ENCODE data around the gene ALCAM.

Gene ALCAM

DNA sequence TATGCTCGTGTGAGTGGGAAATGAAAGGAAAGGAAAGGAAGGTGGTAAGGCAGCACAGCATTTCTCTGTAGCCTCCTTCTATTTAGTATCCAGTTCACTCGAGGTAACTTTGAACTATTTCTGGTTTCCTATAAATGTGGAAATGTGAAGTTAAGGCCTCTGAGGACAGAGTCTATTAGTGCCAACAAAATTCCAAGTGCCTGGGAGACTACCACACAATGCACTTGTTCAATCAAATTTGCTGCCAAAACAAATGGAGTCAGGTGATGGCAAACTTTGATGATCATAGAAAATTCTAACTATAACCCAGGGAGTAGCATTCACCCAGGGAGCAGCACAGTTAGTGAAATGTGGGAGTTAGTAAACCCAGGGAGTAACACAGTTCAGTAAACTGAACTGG, 155.1 kb downstream of the ALCAM start:
- TF ChIP-seq FOXM1 (IDR thresholded peaks at IDR 0.05; ENCODE audit: borderline replicate concordance, low read depth) (no peak), TAF1 (IDR thresholded peaks at IDR 0.05; ENCODE audit: low read depth) (no peak), TCF12 (IDR thresholded peaks at IDR 0.05; ENCODE audit: low read depth) (no peak)
- TF ChIP-seq, protein P1, sequence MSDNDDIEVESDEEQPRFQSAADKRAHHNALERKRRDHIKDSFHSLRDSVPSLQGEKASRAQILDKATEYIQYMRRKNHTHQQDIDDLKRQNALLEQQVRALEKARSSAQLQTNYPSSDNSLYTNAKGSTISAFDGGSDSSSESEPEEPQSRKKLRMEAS (IDR thresholded peaks at IDR 0.05) = no peak

DNA sequence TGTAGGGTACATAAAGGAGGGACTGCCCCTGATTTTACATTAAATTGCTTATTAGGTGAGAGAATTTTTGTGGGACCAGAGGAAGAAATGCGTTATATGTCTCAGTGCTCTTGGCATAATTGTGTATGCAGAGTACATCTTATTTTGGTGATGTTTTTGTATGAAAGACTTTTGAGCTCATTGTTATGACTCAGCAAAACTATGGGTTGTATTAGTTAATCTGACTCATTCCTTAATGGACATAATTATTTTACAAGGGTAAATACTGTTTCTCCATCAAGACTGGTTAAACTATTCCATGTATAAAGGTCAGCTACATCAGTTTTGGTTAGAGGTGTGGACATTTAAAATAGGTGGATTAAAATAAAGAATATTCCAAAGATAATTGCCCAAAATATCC, 156.8 kb downstream of the ALCAM start:
- TF ChIP-seq, protein P1 (IDR thresholded peaks at IDR 0.05) = no peak
- TF ChIP-seq, protein P2, sequence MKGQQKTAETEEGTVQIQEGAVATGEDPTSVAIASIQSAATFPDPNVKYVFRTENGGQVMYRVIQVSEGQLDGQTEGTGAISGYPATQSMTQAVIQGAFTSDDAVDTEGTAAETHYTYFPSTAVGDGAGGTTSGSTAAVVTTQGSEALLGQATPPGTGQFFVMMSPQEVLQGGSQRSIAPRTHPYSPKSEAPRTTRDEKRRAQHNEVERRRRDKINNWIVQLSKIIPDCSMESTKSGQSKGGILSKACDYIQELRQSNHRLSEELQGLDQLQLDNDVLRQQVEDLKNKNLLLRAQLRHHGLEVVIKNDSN (IDR thresholded peaks at IDR 0.05) = no peak
- TF ChIP-seq CEBPB (IDR thresholded peaks at IDR 0.05) (no peak), EGR1 (IDR thresholded peaks at IDR 0.05) (no peak), ZBTB7A (IDR thresholded peaks at IDR 0.05; ENCODE audit: low read depth) (no peak), EP300 (IDR thresholded peaks at IDR 0.05; ENCODE audit: borderline replicate concordance) (no peak), CREB1 (IDR thresholded peaks at IDR 0.05; ENCODE audit: low read depth) (no peak), RAD21 (IDR thresholded peaks at IDR 0.05; ENCODE audit: low read depth) (no peak), FOXM1 (IDR thresholded peaks at IDR 0.05; ENCODE audit: borderline replicate concordance, low read depth) (no peak), NFIC (IDR thresholded peaks at IDR 0.05) (no peak), TEAD4 (IDR thresholded peaks at IDR 0.05) (no peak), TCF12 (IDR thresholded peaks at IDR 0.05; ENCODE audit: low read depth) (no peak), YY1 (IDR thresholded peaks at IDR 0.05; ENCODE audit: low read depth) (no peak)
- TF ChIP-seq, protein P3, sequence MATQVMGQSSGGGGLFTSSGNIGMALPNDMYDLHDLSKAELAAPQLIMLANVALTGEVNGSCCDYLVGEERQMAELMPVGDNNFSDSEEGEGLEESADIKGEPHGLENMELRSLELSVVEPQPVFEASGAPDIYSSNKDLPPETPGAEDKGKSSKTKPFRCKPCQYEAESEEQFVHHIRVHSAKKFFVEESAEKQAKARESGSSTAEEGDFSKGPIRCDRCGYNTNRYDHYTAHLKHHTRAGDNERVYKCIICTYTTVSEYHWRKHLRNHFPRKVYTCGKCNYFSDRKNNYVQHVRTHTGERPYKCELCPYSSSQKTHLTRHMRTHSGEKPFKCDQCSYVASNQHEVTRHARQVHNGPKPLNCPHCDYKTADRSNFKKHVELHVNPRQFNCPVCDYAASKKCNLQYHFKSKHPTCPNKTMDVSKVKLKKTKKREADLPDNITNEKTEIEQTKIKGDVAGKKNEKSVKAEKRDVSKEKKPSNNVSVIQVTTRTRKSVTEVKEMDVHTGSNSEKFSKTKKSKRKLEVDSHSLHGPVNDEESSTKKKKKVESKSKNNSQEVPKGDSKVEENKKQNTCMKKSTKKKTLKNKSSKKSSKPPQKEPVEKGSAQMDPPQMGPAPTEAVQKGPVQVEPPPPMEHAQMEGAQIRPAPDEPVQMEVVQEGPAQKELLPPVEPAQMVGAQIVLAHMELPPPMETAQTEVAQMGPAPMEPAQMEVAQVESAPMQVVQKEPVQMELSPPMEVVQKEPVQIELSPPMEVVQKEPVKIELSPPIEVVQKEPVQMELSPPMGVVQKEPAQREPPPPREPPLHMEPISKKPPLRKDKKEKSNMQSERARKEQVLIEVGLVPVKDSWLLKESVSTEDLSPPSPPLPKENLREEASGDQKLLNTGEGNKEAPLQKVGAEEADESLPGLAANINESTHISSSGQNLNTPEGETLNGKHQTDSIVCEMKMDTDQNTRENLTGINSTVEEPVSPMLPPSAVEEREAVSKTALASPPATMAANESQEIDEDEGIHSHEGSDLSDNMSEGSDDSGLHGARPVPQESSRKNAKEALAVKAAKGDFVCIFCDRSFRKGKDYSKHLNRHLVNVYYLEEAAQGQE (IDR thresholded peaks at IDR 0.05; ENCODE audit: low read depth) = no peak

DNA sequence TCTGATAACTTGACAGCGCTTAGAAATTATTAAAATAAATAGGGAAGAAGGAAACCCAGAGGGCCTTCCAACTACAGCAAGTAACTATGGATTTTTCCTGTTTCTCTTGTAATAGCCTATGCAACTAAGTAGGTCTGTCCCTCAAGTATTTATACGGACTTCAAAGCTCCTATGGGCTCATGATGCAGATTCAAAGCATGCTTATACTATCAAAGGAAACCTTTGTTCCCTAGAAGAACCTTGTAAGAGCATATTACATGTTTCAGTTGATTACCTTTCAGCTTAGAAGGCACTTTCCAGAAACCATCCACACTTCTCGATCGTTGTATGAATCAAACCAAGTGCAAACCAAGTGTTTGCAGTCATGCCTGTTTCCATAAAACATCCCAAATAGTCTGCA, 158.8 kb downstream of the ALCAM start:
- TF ChIP-seq EP300 (IDR thresholded peaks at IDR 0.05; ENCODE audit: borderline replicate concordance) = no peak
- no peak for TF ChIP-seq RAD21 (IDR thresholded peaks at IDR 0.05; ENCODE audit: low read depth)
- no peak for TF ChIP-seq YY1 (IDR thresholded peaks at IDR 0.05; ENCODE audit: low read depth)
- TF ChIP-seq, protein P2 (IDR thresholded peaks at IDR 0.05) = no peak
- no peak for TF ChIP-seq TEAD4 (IDR thresholded peaks at IDR 0.05)
- no peak for TF ChIP-seq CREB1 (IDR thresholded peaks at IDR 0.05; ENCODE audit: low read depth)
- TF ChIP-seq TCF12 (IDR thresholded peaks at IDR 0.05; ENCODE audit: low read depth) = no peak
- TF ChIP-seq, protein P3 (IDR thresholded peaks at IDR 0.05; ENCODE audit: low read depth) = no peak

DNA sequence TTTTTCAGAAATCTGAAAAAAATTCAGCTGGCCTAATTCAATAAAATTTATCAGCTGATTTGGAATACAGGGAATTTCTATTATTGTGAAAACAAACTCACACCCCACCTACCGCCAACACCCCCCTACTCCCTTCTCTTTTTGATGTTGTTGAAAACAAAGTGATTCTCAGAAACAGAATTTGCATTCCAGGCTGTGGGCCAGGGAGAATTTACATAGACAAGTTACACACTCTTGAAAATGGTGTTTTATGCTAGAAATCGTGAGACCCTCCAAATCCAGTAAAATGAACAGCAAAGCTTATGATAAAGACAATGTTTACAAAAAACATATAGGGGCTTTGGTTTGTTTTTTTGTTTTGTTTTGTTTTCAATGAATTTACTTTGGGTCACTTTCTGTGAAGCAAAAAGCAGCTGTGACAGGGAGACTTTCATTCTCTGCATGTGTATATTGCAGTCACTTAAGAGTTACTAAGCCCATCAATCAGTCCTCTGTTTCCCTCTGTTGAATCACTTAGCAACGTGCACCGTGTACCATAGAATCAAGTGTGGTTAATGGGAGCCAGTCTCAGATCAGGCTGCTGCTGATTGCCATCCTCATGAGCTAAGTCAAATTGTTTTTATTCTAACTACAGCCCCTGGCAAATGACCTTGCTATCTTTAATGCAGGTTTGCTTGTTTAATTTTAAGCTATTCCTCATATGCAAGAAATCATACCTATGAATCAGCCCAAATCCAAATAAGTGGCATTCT, 159.8 kb downstream of the ALCAM start:
- TF ChIP-seq TCF12 (IDR thresholded peaks at IDR 0.05; ENCODE audit: low read depth) = no peak

DNA sequence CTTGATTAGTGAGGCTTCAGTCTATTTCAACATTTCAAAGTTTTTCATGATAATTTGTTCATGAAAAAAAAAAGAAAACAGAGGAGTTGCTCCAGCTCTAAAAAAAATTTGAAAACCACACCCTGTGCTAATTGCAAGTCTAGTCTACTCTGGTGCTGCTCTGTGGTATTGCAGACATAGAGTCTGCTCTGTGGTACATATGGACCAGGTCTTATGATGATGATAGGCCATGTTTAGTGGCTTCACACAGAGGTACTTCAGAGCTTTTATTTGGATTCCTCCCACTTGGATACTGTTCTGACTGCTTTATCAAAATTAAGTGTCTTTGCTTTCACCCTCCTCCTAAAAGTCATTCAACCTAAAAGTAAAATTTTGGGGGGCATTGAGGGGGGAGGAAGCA, 160.8 kb downstream of the ALCAM start:
- TF ChIP-seq CEBPB (IDR thresholded peaks at IDR 0.05) (no peak), TAF1 (IDR thresholded peaks at IDR 0.05; ENCODE audit: low read depth) (no peak), CREB1 (IDR thresholded peaks at IDR 0.05; ENCODE audit: low read depth) (no peak), EP300 (IDR thresholded peaks at IDR 0.05; ENCODE audit: borderline replicate concordance) (no peak), FOXM1 (IDR thresholded peaks at IDR 0.05; ENCODE audit: borderline replicate concordance, low read depth) (no peak)

DNA sequence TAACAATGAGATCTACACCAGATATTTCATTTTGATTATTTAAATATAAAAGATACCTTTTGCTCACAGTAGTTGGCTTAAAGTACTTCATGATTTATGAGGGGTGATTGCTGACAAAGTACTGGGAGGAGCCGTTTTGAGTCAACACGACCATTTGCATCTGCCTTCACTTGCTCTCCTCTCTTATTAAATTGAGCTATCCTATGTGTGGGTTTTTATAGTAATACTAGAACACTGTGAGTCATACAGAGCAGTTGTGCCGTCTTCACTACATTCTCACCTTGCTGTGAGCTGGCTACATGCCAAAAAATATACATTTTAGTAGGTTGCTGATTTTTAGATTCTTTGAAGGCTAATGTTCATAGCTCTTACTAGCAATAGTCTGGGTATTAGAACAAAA, 161.2 kb downstream of the ALCAM start:
- TF ChIP-seq, protein P1 (IDR thresholded peaks at IDR 0.05) = no peak
- TF ChIP-seq EGR1 (IDR thresholded peaks at IDR 0.05) (no peak), NFIC (IDR thresholded peaks at IDR 0.05) (peak; percentile 73; the same call in 1 of the 2 replicates)

DNA sequence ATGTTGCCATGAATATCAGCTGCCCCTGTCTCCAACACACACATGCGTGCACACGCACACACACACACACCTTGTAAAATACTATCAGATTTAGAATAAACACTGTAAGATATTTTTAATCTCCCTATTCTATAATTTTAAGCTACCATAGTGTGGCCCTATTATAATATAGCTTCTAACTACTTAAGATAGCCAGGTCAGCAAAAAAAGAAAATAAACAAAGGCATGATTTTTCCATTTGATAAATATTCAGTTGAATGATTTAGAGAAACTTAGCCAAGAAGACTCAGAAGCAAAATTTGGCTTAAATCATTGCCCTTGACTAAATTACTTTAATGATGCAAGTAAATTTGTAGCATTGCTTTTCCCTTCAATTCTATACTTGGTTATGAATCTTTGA, 162.2 kb downstream of the ALCAM start:
- TF ChIP-seq CEBPB (IDR thresholded peaks at IDR 0.05) = no peak
- TF ChIP-seq, protein P3 (IDR thresholded peaks at IDR 0.05; ENCODE audit: low read depth) = no peak
- TF ChIP-seq FOXM1 (IDR thresholded peaks at IDR 0.05; ENCODE audit: borderline replicate concordance, low read depth) = no peak
- no peak for TF ChIP-seq ZBTB7A (IDR thresholded peaks at IDR 0.05; ENCODE audit: low read depth)
- TF ChIP-seq RAD21 (IDR thresholded peaks at IDR 0.05; ENCODE audit: low read depth) = no peak
- no peak for TF ChIP-seq TAF1 (IDR thresholded peaks at IDR 0.05; ENCODE audit: low read depth)

All from Ishikawa (cell line).